ENCODE measurements around the gene IFI27. TPM values are rescaled to one million over a fixed set of nuclear protein-coding genes. Genes with fewer than 3 reads are reported as not detected.

IFI27 gene
- total and polyA plus RNA-seq, 2 donors from 2014 or later: 143 to 356 TPM

DNA sequence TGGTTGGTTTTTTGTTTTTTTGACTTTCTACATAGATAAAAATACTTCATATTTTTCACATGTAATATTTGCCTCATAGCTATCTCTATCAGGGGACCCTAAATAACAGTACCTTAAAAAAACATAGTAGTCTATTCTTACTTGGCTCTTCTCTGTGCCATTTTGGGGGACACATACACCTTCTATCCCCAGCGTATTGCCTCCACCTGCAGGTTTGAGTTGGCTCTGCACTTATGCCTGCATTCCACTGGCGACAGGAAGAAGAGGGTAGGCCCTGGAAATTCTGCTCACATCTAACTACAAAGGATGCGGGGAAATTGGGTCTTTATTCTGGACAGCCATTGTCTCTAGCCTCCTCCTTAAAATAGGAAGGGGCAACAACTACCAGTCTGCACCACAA is 32.7 kb downstream of the IFI27 start:
- no peaks in the 10 kb centered on the region for H3K4me1 ChIP-seq (ENCODE audit: control insufficient read depth in 2 of 3, insufficient read depth in 2 of 3, low read depth in 1 of 3, low read length in 3 of 3)
- no peak overlapping the region for H3K4me3 ChIP-seq (ENCODE audit: low read length in 3 of 3)
- no peak overlapping the region for H3K27ac ChIP-seq (ENCODE audit: low read depth in 2 of 2, low read length in 2 of 2)
- H3K9me3 ChIP-seq (ENCODE audit: control insufficient read depth in 2 of 3, insufficient read depth in 1 of 3, low read length in 3 of 3): no peaks in the 10 kb centered on the region
- intact Hi-C loops (cut with DNase I): no loop called here
- DNase-seq (no peak), FAIRE-seq (no peak)
- no peaks in the 10 kb centered on the region for H3K27me3 ChIP-seq (ENCODE audit: control insufficient read depth, insufficient read depth, low read length)
- H3K36me3 ChIP-seq (ENCODE audit: control insufficient read depth in 2 of 3, insufficient read depth in 3 of 3, low read length in 3 of 3): no peaks in the 10 kb centered on the region
- no peak for TF ChIP-seq CTCF (IDR thresholded peaks at IDR 0.05; ENCODE audit: borderline replicate concordance, extremely low read depth, insufficient read depth)
- no peak overlapping the region for H3K9ac ChIP-seq (ENCODE audit: low read length in 3 of 3)

DNA sequence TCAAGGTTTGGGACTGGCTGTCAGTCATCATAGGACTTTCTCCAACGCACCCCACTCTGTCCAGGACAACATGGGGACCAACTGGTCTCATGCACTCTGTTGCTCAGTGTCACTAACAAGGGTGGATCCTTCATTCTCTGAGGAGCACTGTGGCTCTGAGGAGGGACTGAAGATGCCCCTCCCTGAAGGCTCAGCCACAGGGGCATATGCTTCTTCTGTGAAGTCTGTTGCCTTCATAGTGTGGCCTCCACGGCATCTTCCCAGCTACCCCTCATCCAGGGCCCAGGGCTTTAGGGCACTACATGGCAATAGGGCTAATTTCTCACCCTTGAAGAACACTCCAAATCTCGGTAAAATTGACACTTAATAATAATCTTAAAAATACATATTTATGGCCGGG is 33.2 kb downstream of the IFI27 start:
- TF ChIP-seq CTCF (IDR thresholded peaks at IDR 0.05; ENCODE audit: borderline replicate concordance, extremely low read depth, insufficient read depth): no peak
- no peak for DNase-seq
- Histone ChIP-seq H3K4me1 (ENCODE audit: control insufficient read depth in 2 of 3, insufficient read depth in 2 of 3, low read depth in 1 of 3, low read length in 3 of 3) (no peaks in the 10 kb centered on the region), H3K27ac (ENCODE audit: low read depth in 2 of 2, low read length in 2 of 2) (no peak overlapping the region), H3K36me3 (ENCODE audit: control insufficient read depth in 2 of 3, insufficient read depth in 3 of 3, low read length in 3 of 3) (no peaks in the 10 kb centered on the region), H3K9me3 (ENCODE audit: control insufficient read depth in 2 of 3, insufficient read depth in 1 of 3, low read length in 3 of 3) (no peaks in the 10 kb centered on the region), H3K4me3 (ENCODE audit: low read length in 3 of 3) (no peak overlapping the region), H3K9ac (ENCODE audit: low read length in 3 of 3) (no peak overlapping the region), H3K27me3 (ENCODE audit: control insufficient read depth, insufficient read depth, low read length) (no peaks in the 10 kb centered on the region)
- intact Hi-C loops (cut with DNase I): no loop called here
- FAIRE-seq: no peak

DNA sequence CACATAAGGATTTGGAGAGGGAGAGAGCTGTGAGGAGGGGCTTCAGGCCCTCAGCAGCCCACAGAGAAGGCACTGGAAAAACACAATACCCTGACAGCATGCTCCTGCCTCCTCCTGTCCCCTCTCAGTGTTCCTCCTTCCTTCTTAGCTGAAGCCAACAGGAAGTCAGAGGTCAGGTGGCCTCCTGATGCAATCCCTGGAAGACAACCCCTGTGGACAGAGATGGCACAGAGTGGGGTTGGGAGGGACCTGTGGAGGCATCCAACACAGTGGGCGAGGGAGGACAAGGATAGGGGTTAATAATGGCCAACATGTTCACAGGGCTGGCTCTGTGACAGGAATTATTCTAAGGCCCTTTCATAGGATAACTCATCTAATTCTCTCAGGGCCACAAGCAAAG is 34.2 kb downstream of the IFI27 start:
- FAIRE-seq: no peak
- Histone ChIP-seq H3K4me1 (ENCODE audit: control insufficient read depth in 2 of 3, insufficient read depth in 2 of 3, low read depth in 1 of 3, low read length in 3 of 3) (no peaks in the 10 kb centered on the region), H3K9me3 (ENCODE audit: control insufficient read depth in 2 of 3, insufficient read depth in 1 of 3, low read length in 3 of 3) (no peaks in the 10 kb centered on the region), H3K36me3 (ENCODE audit: control insufficient read depth in 2 of 3, insufficient read depth in 3 of 3, low read length in 3 of 3) (no peaks in the 10 kb centered on the region), H3K9ac (ENCODE audit: low read length in 3 of 3) (no peak overlapping the region), H3K4me3 (ENCODE audit: low read length in 3 of 3) (no peak overlapping the region), H3K27me3 (ENCODE audit: control insufficient read depth, insufficient read depth, low read length) (no peaks in the 10 kb centered on the region), H3K27ac (ENCODE audit: low read depth in 2 of 2, low read length in 2 of 2) (no peak overlapping the region)
- no peak for TF ChIP-seq CTCF (IDR thresholded peaks at IDR 0.05; ENCODE audit: borderline replicate concordance, extremely low read depth, insufficient read depth)
- intact Hi-C loops (cut with DNase I): no loop called here
- DNase-seq: no peak

DNA sequence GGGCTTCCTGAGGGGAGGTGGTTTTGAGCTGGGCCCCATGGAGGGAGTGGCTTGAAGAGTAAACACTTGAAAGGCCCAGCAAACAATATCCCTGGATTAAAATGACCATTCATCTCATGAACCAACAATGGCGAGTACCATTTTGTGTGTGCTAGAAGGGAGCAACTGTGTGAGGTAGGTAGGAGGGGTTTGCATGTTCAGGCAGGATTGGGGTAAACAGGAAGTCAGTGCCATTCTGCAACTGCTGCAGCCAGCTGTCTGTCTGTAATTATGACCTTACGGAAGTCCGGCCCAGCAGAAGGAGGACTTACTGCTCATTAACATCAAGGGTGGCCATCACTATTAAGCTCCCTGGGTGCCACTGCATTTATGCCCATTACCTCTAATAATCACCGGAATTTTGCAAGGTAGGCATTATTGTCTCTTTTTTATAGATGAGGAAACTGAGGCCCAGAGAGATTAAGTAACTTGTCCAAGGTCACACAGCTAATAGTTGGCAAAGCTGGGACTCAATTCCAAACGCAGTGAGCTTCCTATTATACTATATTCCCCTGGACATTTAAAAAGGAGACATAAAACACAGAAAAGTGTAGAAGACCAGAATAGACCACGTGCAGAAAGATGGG is 35.5 kb downstream of the IFI27 start:
- Histone ChIP-seq H3K27me3 (ENCODE audit: control insufficient read depth, insufficient read depth, low read length) (no peaks in the 10 kb centered on the region), H3K36me3 (ENCODE audit: control insufficient read depth in 2 of 3, insufficient read depth in 3 of 3, low read length in 3 of 3) (no peaks in the 10 kb centered on the region), H3K9me3 (ENCODE audit: control insufficient read depth in 2 of 3, insufficient read depth in 1 of 3, low read length in 3 of 3) (no peaks in the 10 kb centered on the region), H3K9ac (ENCODE audit: low read length in 3 of 3) (no peak overlapping the region), H3K4me3 (ENCODE audit: low read length in 3 of 3) (no peak overlapping the region), H3K4me1 (ENCODE audit: control insufficient read depth in 2 of 3, insufficient read depth in 2 of 3, low read depth in 1 of 3, low read length in 3 of 3) (no peaks in the 10 kb centered on the region), H3K27ac (ENCODE audit: low read depth in 2 of 2, low read length in 2 of 2) (no peak overlapping the region)
- no peak for TF ChIP-seq CTCF (IDR thresholded peaks at IDR 0.05; ENCODE audit: borderline replicate concordance, extremely low read depth, insufficient read depth)
- intact Hi-C loops (cut with DNase I): no loop called here
- DNase-seq: no peak
- no peak for FAIRE-seq
